Heart left ventricle (tissue), 16 donors: ENCODE results near the gene VAC14. TPM values are rescaled to one million over a fixed set of nuclear protein-coding genes. Genes with fewer than 3 reads are reported as not detected.

Source experiments
- ATAC-seq, 4 donors: fragments of 200-7000 bp; cut with Tn5 transposase; one replicate each; pipeline ENCODE4 v1.9.1; 2020 to 2022; ENCODE audit warnings: moderate library complexity in 4 of 4, mild to moderate bottlenecking in 3 of 4, moderate number of reproducible peaks in 1 of 4
- DNase-seq, 5 donors: peaks; one replicate each; pipeline ENCODE4 v3.0.0-alpha.2; 2020
- H3K27ac ChIP-seq, 12 donors: fragments of 200-600 bp; sonication (generic) in 4 of 12; one replicate each; pipeline versions ENCODE4 v1.5.0 to v1.8.0; 2016 to 2022; ENCODE audit warnings: mild to moderate bottlenecking in 2 of 12
- H3K27me3 ChIP-seq, 9 donors: fragments of 200-600 bp; sonication (generic) in 2 of 9; one replicate each; pipeline versions ENCODE4 v1.5.1 to v1.8.0; 2016 to 2022; ENCODE audit warnings: mild to moderate bottlenecking in 3 of 9
- H3K36me3 ChIP-seq, 9 donors: fragments of 200-600 bp; sonication (generic) in 2 of 9; one replicate each; pipeline versions ENCODE4 v1.5.0 to v1.8.0; 2018 to 2022; ENCODE audit warnings: mild to moderate bottlenecking in 2 of 9
- H3K4me1 ChIP-seq, 12 donors: fragments of 200-600 bp; sonication (generic) in 4 of 12; one replicate each; pipeline versions ENCODE4 v1.5.0 to v1.8.0; 2016 to 2022; ENCODE audit warnings: mild to moderate bottlenecking in 3 of 12
- H3K4me3 ChIP-seq, 12 donors: fragments of 200-600 bp; sonication (generic) in 4 of 12; one replicate each; pipeline versions ENCODE4 v1.5.0 to v1.8.0; 2017 to 2022; ENCODE audit warnings: mild to moderate bottlenecking in 9 of 12, moderate library complexity in 4 of 12
- H3K9me3 ChIP-seq, 12 donors: fragments of 200-600 bp; sonication (generic) in 4 of 12; one replicate each; pipeline versions ENCODE4 v1.5.0 to v1.8.0; 2016 to 2022; ENCODE audit warnings: mild to moderate bottlenecking in 1 of 12
- CTCF ChIP-seq, 12 donors: fragments of 200-600 bp; sonication (generic) in 4 of 12; IDR thresholded peaks; one replicate each; pipeline versions ENCODE4 v1.5.0 to v1.8.0; 2018 to 2022; ENCODE audit warnings: antibody characterized with exemption in 12 of 12, mild to moderate bottlenecking in 5 of 12
- POLR2A ChIP-seq, 2 donors: fragments of 450-650 bp; IDR thresholded peaks; one replicate each; pipeline ENCODE4 v1.6.1; 2017; ENCODE audit warnings: antibody characterized with exemption in 2 of 2, mild to moderate bottlenecking in 2 of 2, moderate library complexity in 2 of 2
- WGBS, 4 donors: extraction: QIAGEN DNeasy Blood & Tissue Kit in 2 of 4; methylation state at CpG; one replicate each; pipeline versions ENCODE4 v1.1.5 to v1.1.7; 2013 to 2018; 5-methylcytosine and 5-hydroxymethylcytosine counted together
- intact Hi-C, 10 donors: fragments of 100-400 bp; cut with DNase I; formaldehyde crosslinking; loops; one replicate each; pipeline versions ENCODE4 v1.11.1 to v1.14.2; 2022
- polyA plus RNA-seq, 2 donors: library from polyadenylated mRNA; stranded (reverse); fragments of 200-250 nt; gene quantifications; one replicate each; pipeline ENCODE4 v1.2.3, GENCODE V29; 2013
- total RNA-seq, 9 donors: library from RNA; depleted of rRNA in 2 of 9; stranded (reverse); fragments of >200 nt in 2 of 9; fragmentation: NEBNext Ultra II Directional in 3 of 9; extraction: Animal tissue kit (Norgen Biotek cat#: 25700) in 3 of 9; gene quantifications; one replicate each; pipeline versions ENCODE4 v1.1.0 to v1.2.4, GENCODE V29; 2016 to 2023
- donor health status: ischemic (EF 13 %, LVEDD 7.1; RV severe dilation, severe dysfunction).
- donor health status: healthy with polysubstance abuse.
- donor health status: DM: no; HTN: yes; CAD: no.
- donor health status: DM: no; HTN: no; CAD: no.
- donor health status: ischemic (EF 25% LVEDD 6.9; RV normal size, moderate dysfunction).
- donor health status: ischemic (EF 25% LVEDD 5.7; RV mildly dilated, moderate dysfunction).
- donor health status: healthy.
- donor health status: DM: yes; HTN: yes; CAD: no.
- donor health status: ischemic (EF 35%, LVEDD 5.7; RV mildly dilated, moderate dysfunction).
- donor health status: nonischemic (EF 11% LVEDD 7.7; RV severe dilation, severe dysfunction).
- donor health status: DM: yes; HTN: yes; CAD: no.
- donor health status: PGD.
- donor health status: ischemic (EF 29% LVEDD 5.4; RV normal size, mild dysfunction).
- donor health status: nonischemic (EF 23%, LVEDD 6.1; RV moderate dilation, normal function).

The VAC14 gene
- total and polyA plus RNA-seq, 11 donors = 13.9 to 48.0 (median 26.1) TPM

- TF ChIP-seq POLR2A (IDR thresholded peaks at IDR 0.05) = no peak
- TF ChIP-seq CTCF (IDR thresholded peaks at IDR 0.05) = no peak
- 79 to 88% (median 84%) methylated on average over 4 of the region's 4 CpGs for WGBS, 4 donors
- ATAC-seq (no peak), DNase-seq (no peak)
- Histone ChIP-seq H3K36me3 (no peaks in the 10 kb centered on the region), H3K27me3 (no peaks in the 10 kb centered on the region), H3K27ac (no peak overlapping the region), H3K4me3 (no peak overlapping the region), H3K9me3 (no peaks in the 10 kb centered on the region), H3K4me1 (peaks cover 0 to 21% (median 8%) of the 10 kb centered on the region in 12 donors)
- intact Hi-C loops = loop anchor here (5.0 to 10.0 kb wide), 10 partner anchors 115 to 318 kb away; partner anchors contain the start of gene DDX19A (in 1 of the 10)
These were observed 150.7 kb downstream of the VAC14 start for GRCh38 chr16:70650216-70650615.

GRCh38 chr16:70649300-70649699 is 151.7 kb downstream of the VAC14 start:
- no peak for DNase-seq
- Histone ChIP-seq H3K4me1 (peaks cover 0 to 21% (median 7%) of the 10 kb centered on the region in 12 donors), H3K27ac (no peak overlapping the region), H3K4me3 (no peak overlapping the region), H3K36me3 (no peaks in the 10 kb centered on the region), H3K9me3 (no peaks in the 10 kb centered on the region), H3K27me3 (no peaks in the 10 kb centered on the region)
- ATAC-seq = no peak
- 81 to 94% (median 91%) methylated on average over 7 of the region's 7 CpGs for WGBS, 4 donors
- intact Hi-C loops = loop anchor here in 3 of 10 donors (5.0 to 10.0 kb wide), 2 partner anchors 74 to 77 kb away; no protein-coding TSS in a partner anchor
- no peak for TF ChIP-seq CTCF (IDR thresholded peaks at IDR 0.05)
- TF ChIP-seq POLR2A (IDR thresholded peaks at IDR 0.05) = no peak

- 84 to 93% (median 88%) methylated on average over 6 of the region's 6 CpGs for WGBS, 4 donors
These were observed 152.4 kb downstream of the VAC14 start for GRCh38 chr16:70648606-70649005.

More at GRCh38 chr16:70648606-70649005, 152.4 kb downstream of the VAC14 start:
- no peak for ATAC-seq
- no peaks in the 10 kb centered on the region for H3K27me3 ChIP-seq
- H3K36me3 ChIP-seq = no peaks in the 10 kb centered on the region
- no peaks in the 10 kb centered on the region for H3K9me3 ChIP-seq
- intact Hi-C loops = loop anchor here in 3 of 10 donors (5.0 to 10.0 kb wide), 2 partner anchors 74 to 76 kb away; no protein-coding TSS in a partner anchor
- no peak for DNase-seq
- no peak for TF ChIP-seq CTCF (IDR thresholded peaks at IDR 0.05)
- TF ChIP-seq POLR2A (IDR thresholded peaks at IDR 0.05) = no peak
- H3K4me1 ChIP-seq = peaks cover 0 to 18% (median 2%) of the 10 kb centered on the region in 12 donors
- no peak overlapping the region for H3K27ac ChIP-seq
- no peak overlapping the region for H3K4me3 ChIP-seq
